H1 (cell line): Measurements from ENCODE around the gene LYRM4. TPM values are rescaled to one million over a fixed set of nuclear protein-coding genes. Genes with fewer than 3 reads are reported as not detected.

Source experiments
- CTCF ChIA-PET: fragments of 300-600 bp; sonication (Branson Sonifier 250); formaldehyde crosslinking; loops from one replicate; lab custom pipeline; 2021; ENCODE audit not compliant: partially characterized antibody; lab: Charles Lee
- POLR2A ChIA-PET: fragments of 300-600 bp; sonication (Branson Sonifier 250); formaldehyde crosslinking; loops from one replicate; lab custom pipeline; 2021; ENCODE audit warnings: inconsistent platforms; ENCODE audit not compliant: partially characterized antibody; lab: Charles Lee
- DNase-seq, 2 experiments: peaks; one replicate each; pipeline versions ENCODE4 v3.0.0 to v3.0.0-alpha.2; 2010 to 2022; ENCODE audit warnings: low spot score in 2 of 2, low read depth in 1 of 2, mixed read lengths in 1 of 2
- FAIRE-seq: peaks from 2 replicates; lab custom pipeline; 2011; peaks lifted over from hg19 to GRCh38; lab: Jason Lieb, UNC
- H2AFZ ChIP-seq: 2 replicates; pipeline ENCODE4 v1.8.1; 2012; ENCODE audit warnings: low read length, inconsistent platforms
- H2AK5ac ChIP-seq: 2 replicates; pipeline ENCODE4 v1.6.1; 2013; ENCODE audit warnings: low read depth, low read length
- H2BK120ac ChIP-seq: replicated peaks from 2 replicates; pipeline ENCODE3; 2013; ENCODE audit warnings: low read depth, low read length, inconsistent platforms
- H2BK12ac ChIP-seq: 2 replicates; pipeline ENCODE4 v1.6.1; 2013; ENCODE audit warnings: low read depth, low read length
- H2BK15ac ChIP-seq: 2 replicates; pipeline ENCODE4 v1.6.1; 2013; ENCODE audit warnings: low read length
- H2BK20ac ChIP-seq: 2 replicates; pipeline ENCODE4 v1.6.1; 2013; ENCODE audit warnings: low read length
- H2BK5ac ChIP-seq: 2 replicates; pipeline ENCODE4 v1.6.1; 2013; ENCODE audit warnings: low read depth, low read length
- H3K14ac ChIP-seq: 2 replicates; pipeline ENCODE4 v1.6.1; 2013; ENCODE audit warnings: inconsistent platforms; ENCODE audit not compliant: insufficient read length
- H3K18ac ChIP-seq: 2 replicates; pipeline ENCODE4 v1.6.1; 2013; ENCODE audit warnings: low read length; ENCODE audit errors: extremely low read depth
- H3K23ac ChIP-seq: 2 replicates; pipeline ENCODE4 v1.6.1; 2013; ENCODE audit warnings: inconsistent platforms; ENCODE audit not compliant: insufficient read length
- H3K23me2 ChIP-seq: 2 replicates; pipeline ENCODE4 v1.6.1; 2013; ENCODE audit warnings: low read depth, low read length
- H3K27ac ChIP-seq: 2 replicates; pipeline ENCODE4 v1.6.1; 2011; ENCODE audit warnings: low read depth, low read length, inconsistent platforms
- H3K27me3 ChIP-seq, 4 experiments: replicated peaks in 1 of 4; 1 replicate in 1 of 4; 2 replicates in 3 of 4; pipeline versions ENCODE4 v1.6.1 to v1.8.1; 2011 to 2013; ENCODE audit warnings: low read length in 3 of 4, mild to moderate bottlenecking in 3 of 4, inconsistent platforms in 2 of 4, mixed read lengths in 2 of 4, moderate library complexity in 1 of 4; ENCODE audit not compliant: control insufficient read depth in 3 of 4, insufficient read depth in 3 of 4; ENCODE audit errors: extremely low read depth in 1 of 4
- H3K36me3 ChIP-seq, 4 experiments: 2 replicates each; pipeline versions ENCODE4 v1.6.1 to v1.8.1; 2011 to 2013; ENCODE audit warnings: mild to moderate bottlenecking in 4 of 4, low read length in 3 of 4, moderate library complexity in 2 of 4, control low read depth in 1 of 4, inconsistent platforms in 1 of 4; ENCODE audit not compliant: insufficient read depth in 4 of 4, control insufficient read depth in 2 of 4
- H3K4ac ChIP-seq: replicated peaks from 2 replicates; pipeline ENCODE3; 2013; ENCODE audit warnings: low read length, low read depth, mixed read lengths, inconsistent platforms; ENCODE audit not compliant: insufficient read length
- H3K4me1 ChIP-seq, 4 experiments: replicated peaks in 1 of 4; 1 replicate in 1 of 4; 2 replicates in 3 of 4; pipeline versions ENCODE4 v1.6.1 to v1.8.1; 2011 to 2013; ENCODE audit warnings: low read length in 3 of 4, inconsistent platforms in 2 of 4, mixed read lengths in 1 of 4; ENCODE audit not compliant: insufficient read depth in 4 of 4, control insufficient read depth in 3 of 4
- H3K4me2 ChIP-seq, 2 experiments: 2 replicates each; pipeline versions ENCODE4 v1.6.1 to v1.8.1; 2011 to 2013; ENCODE audit warnings: low read depth in 2 of 2, low read length in 2 of 2, control low read depth in 1 of 2, inconsistent platforms in 1 of 2, mild to moderate bottlenecking in 1 of 2; ENCODE audit not compliant: insufficient read depth in 1 of 2
- H3K4me3 ChIP-seq, 4 experiments: fragments of 200-600, 300-600 bp in 1 of 4; sonication (generic), shearing (Covaris generic), sonication (Bioruptor Twin) in 1 of 4; 2 replicates each; pipeline versions ENCODE4 v1.5.1 to v1.8.1; 2011 to 2016; ENCODE audit warnings: low read length in 4 of 4, low read depth in 3 of 4, control low read depth in 2 of 4, inconsistent platforms in 2 of 4, mild to moderate bottlenecking in 2 of 4, mixed read lengths in 1 of 4, moderate library complexity in 1 of 4; ENCODE audit not compliant: insufficient read depth in 2 of 4; ENCODE audit errors: extremely low read depth in 1 of 4
- H3K56ac ChIP-seq: replicated peaks from 2 replicates; pipeline ENCODE3; 2013; ENCODE audit warnings: low read depth, mild to moderate bottlenecking, mixed read lengths, low read length, inconsistent platforms; ENCODE audit not compliant: insufficient read length
- H3K79me1 ChIP-seq: 2 replicates; pipeline ENCODE4 v1.6.1; 2013; ENCODE audit warnings: low read depth, low read length, control low read depth
- H3K79me2 ChIP-seq, 2 experiments: 2 replicates each; pipeline versions ENCODE4 v1.6.1 to v1.8.1; 2012 to 2013; ENCODE audit warnings: low read length in 2 of 2, mild to moderate bottlenecking in 2 of 2, inconsistent platforms in 1 of 2; ENCODE audit not compliant: insufficient read depth in 2 of 2, control insufficient read depth in 1 of 2
- H3K9ac ChIP-seq, 4 experiments: replicated peaks in 1 of 4; 1 replicate in 1 of 4; 2 replicates in 3 of 4; pipeline versions ENCODE4 v1.6.1 to v1.8.1; 2011 to 2013; ENCODE audit warnings: low read depth in 3 of 4, low read length in 3 of 4, control low read depth in 2 of 4, mild to moderate bottlenecking in 2 of 4, moderate library complexity in 2 of 4, inconsistent platforms in 1 of 4; ENCODE audit errors: extremely low read depth in 1 of 4
- H3K9me3 ChIP-seq, 2 experiments: 2 replicates each; pipeline versions ENCODE4 v1.6.1 to v1.8.1; 2012 to 2013; ENCODE audit warnings: mild to moderate bottlenecking in 2 of 2, moderate library complexity in 2 of 2, control low read depth in 1 of 2, inconsistent platforms in 1 of 2, low read depth in 1 of 2, low read length in 1 of 2, mixed read lengths in 1 of 2; ENCODE audit not compliant: insufficient read depth in 2 of 2
- H4K20me1 ChIP-seq, 2 experiments: replicated peaks in 1 of 2; 2 replicates each; pipeline versions ENCODE3 to v1.8.1; 2011 to 2013; ENCODE audit warnings: inconsistent platforms in 2 of 2, low read length in 2 of 2, mild to moderate bottlenecking in 1 of 2; ENCODE audit not compliant: insufficient read depth in 2 of 2, control insufficient read depth in 1 of 2
- H4K5ac ChIP-seq: 2 replicates; pipeline ENCODE4 v1.6.1; 2013; ENCODE audit warnings: low read length, low read depth, mixed read lengths, inconsistent platforms; ENCODE audit not compliant: insufficient read length
- H4K8ac ChIP-seq: 2 replicates; pipeline ENCODE4 v1.8.0; 2013; ENCODE audit warnings: mild to moderate bottlenecking, moderate library complexity, low read length, inconsistent platforms; ENCODE audit not compliant: insufficient read depth; ENCODE audit errors: extremely low read depth
- H4K91ac ChIP-seq: replicated peaks from 2 replicates; pipeline ENCODE3; 2013; ENCODE audit warnings: low read length, mixed read lengths, inconsistent platforms; ENCODE audit not compliant: insufficient read length
- KDM5A ChIP-seq: fragments of 200-600 bp; IDR thresholded peaks from 2 replicates; pipeline ENCODE4 v1.7.1; 2012; ENCODE audit warnings: mild to moderate bottlenecking, low read length, inconsistent platforms, mixed read lengths
- WGBS, 2 experiments: shearing (Covaris generic) in 1 of 2; methylation state at CpG; one replicate each; pipeline versions ENCODE4 v1.1.6 to v1.1.7; 2013 to 2015; ENCODE audit warnings: low lambda C conversion rate in 2 of 2, mixed read lengths in 2 of 2, inconsistent platforms in 1 of 2, low coverage in 1 of 2, missing lambda C conversion rate in 1 of 2; ENCODE audit not compliant: insufficient replicate concordance in 2 of 2, insufficient coverage in 1 of 2, insufficient read length in 1 of 2; ENCODE audit errors: extremely low coverage in 1 of 2, missing lambda C conversion rate in 1 of 2; 5-methylcytosine and 5-hydroxymethylcytosine counted together
- polyA plus RNA-seq, 7 experiments: library from polyadenylated mRNA; depleted of rRNA in 3 of 7; stranded (reverse) in 5 of 7; unstranded in 2 of 7; fragments of >200 nt in 5 of 7; fragments of 200-250 nt in 2 of 7; gene quantifications; 1 replicate in 5 of 7; 2 replicates in 1 of 7; 4 replicates in 1 of 7; pipeline versions ENCODE4 v1.2.1 to v1.2.3, GENCODE V29; 2011 to 2013; ENCODE audit warnings: missing spikeins in 2 of 7, mixed read lengths in 2 of 7
- total RNA-seq: library from RNA; stranded (reverse); fragmentation: NEBNext Ultra II Directional; extraction: Animal tissue kit (Norgen Biotek cat#: 25700); gene quantifications from 2 replicates; pipeline ENCODE4 v1.2.1, GENCODE V29; 2021

The LYRM4 gene
- total and polyA plus RNA-seq, 2 of the 8 experiments (the other 6 are each of a cell fraction or from before 2014, with no cell fraction given), result 56.6 to 62.8 TPM

- no peak overlapping the region for H3K9ac ChIP-seq
- DNase-seq, result no peak
- H2BK5ac ChIP-seq, result no peak overlapping the region
- 89% methylated on average over 2 of the region's 2 CpGs; no CpG with 5 or more reads in 1 of the 2 experiments for WGBS, 2 experiments
- ChIA-PET CTCF (interaction anchor here (1.2 kb wide), 1 partner anchor 371 kb away, joined by 3 read pairs; no protein-coding TSS in a partner anchor), POLR2A (no interaction called here)
- H4K5ac ChIP-seq, result no peak overlapping the region
- no peak overlapping the region for H2BK15ac ChIP-seq
- no peak overlapping the region for H2BK12ac ChIP-seq
- H3K4me1 ChIP-seq, result no peaks in the 10 kb centered on the region
- no peak for TF ChIP-seq KDM5A
- no peaks in the 10 kb centered on the region for H4K20me1 ChIP-seq
- H3K56ac ChIP-seq, result no peak overlapping the region
- no peak overlapping the region for H4K8ac ChIP-seq
- no peak overlapping the region for H3K23ac ChIP-seq
- no peak overlapping the region for H3K4me3 ChIP-seq
- no peaks in the 10 kb centered on the region for H3K79me2 ChIP-seq
- FAIRE-seq, result no peak
- H3K18ac ChIP-seq, result no peak overlapping the region
- H2BK120ac ChIP-seq, result no peak overlapping the region
- H3K23me2 ChIP-seq, result peaks cover 2% of the 10 kb centered on the region; the same call in 1 of the 2 replicates
- H4K91ac ChIP-seq, result no peak overlapping the region
- no peak overlapping the region for H3K4ac ChIP-seq
- H3K27ac ChIP-seq, result no peak overlapping the region
- no peak overlapping the region for H2BK20ac ChIP-seq
- H2AK5ac ChIP-seq, result no peak overlapping the region
- H2AFZ ChIP-seq, result no peak overlapping the region
- no peaks in the 10 kb centered on the region for H3K27me3 ChIP-seq
- H3K36me3 ChIP-seq, result no peaks in the 10 kb centered on the region
- no peak overlapping the region for H3K14ac ChIP-seq
- no peaks in the 10 kb centered on the region; a peak in 1 of 4 replicates for H3K9me3 ChIP-seq
- H3K79me1 ChIP-seq, result no peaks in the 10 kb centered on the region
- H3K4me2 ChIP-seq, result no peak overlapping the region
Observed at GRCh38 chr6:5071216-5071615, 189.5 kb downstream of the LYRM4 start.
